Measurements from ENCODE around the gene MSANTD1.
A peak's percentile ranks its signal among the peaks of the same experiment; 100 is the strongest.

The MSANTD1 gene

GRCh38 chr4:3263876-3264193 lies 14.9 kb downstream of the MSANTD1 start:
- peak; percentile 14 for DNase-seq (ENCODE audit: low spot score)

DNA sequence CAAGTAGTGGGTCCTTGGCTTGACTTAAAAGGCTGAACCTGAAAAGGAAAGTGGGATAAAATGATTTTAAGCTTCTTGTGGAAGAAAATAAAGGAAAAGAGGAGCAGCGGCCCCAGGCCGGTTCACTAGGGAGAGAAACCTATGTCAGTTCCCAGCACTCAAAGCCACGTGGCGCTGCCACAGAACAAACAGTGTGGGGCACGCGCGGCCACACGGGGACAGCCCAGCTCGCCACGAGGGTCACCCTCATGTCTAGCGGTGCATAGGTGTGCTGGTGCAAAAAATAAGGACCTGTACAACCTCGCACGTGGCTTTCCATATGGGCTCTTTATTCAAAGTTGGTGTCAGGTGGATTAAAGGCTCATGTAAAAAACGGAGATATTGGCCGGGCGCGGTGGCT lies 17.1 kb downstream of the MSANTD1 start:
- DNase-seq (ENCODE audit: low spot score): no peak

DNA sequence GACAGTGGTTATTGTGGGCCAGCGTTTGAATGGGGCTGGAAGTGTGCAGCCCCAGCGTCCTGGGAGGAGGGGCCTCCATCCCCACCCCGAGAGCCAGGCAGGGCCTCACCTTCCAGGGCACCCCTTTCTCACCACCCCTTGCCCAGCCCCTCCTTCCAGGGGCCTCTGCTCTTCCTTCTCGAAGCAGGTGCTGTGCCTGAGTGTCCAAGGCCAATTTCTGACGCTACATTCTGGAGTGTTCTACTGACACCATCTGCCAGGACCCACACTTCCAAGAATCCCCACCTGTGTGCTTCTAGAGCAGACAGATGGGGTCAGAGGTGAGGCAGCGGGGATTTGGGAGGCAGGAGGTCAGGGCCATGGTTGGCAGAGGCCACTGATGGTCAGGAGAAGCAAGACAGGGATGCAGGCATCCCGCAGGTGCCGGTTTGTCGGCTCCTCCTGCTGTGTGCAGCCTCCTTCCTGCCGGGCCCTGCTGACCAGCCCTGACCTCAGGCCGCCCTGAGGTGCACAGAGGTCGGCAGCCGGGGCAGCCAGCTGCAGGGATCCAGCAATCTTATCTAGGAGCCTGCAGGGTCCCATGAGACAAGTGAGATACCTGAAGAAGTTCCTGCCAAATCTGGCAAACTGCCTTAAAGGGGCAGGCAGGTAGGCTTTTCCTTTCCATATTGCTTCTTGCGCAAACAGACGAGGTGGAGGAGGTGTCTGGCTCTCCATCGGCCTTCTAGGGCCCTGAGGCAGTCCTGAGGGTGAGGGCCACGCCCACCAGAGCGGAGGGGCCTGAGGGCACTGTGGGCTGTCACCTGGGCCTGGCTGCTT lies 18.8 kb downstream of the MSANTD1 start:
- DNase-seq (ENCODE audit: low spot score): no peak

DNA sequence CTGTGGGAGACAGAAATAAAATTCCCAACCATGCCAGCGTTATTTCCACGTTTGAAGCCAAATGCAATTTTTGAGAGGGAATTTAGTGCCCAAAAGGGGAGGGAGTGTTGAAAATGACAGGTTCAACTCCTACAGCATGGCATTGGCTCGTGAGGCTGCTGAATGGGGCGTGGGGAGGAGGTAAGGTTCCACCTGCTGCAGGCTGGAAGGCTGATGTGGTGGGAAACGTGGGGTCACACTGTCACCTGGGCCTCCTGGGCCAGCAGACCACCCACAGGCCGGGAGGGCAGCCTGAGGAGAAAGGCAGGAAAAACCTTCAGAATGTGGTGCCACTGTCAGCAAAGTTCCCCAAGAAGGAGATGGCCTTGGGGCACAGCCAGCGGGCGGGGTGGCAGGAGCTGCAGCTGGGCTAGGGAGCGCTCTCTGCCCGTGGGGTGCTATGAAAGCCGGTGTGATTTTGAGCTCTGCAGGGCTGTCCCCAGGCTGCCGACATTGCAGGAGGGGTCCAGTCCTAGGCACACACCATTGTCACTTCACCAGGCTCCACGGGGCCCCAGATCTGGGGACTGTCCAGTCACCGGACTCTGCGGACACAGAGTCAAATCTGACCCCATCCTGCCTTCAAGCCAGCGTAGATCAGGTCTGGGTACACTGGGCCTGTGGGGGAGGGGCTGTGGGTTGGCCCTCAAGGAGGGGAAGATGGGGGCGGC lies 19.6 kb downstream of the MSANTD1 start:
- DNase-seq (ENCODE audit: low spot score): no peak

DNA sequence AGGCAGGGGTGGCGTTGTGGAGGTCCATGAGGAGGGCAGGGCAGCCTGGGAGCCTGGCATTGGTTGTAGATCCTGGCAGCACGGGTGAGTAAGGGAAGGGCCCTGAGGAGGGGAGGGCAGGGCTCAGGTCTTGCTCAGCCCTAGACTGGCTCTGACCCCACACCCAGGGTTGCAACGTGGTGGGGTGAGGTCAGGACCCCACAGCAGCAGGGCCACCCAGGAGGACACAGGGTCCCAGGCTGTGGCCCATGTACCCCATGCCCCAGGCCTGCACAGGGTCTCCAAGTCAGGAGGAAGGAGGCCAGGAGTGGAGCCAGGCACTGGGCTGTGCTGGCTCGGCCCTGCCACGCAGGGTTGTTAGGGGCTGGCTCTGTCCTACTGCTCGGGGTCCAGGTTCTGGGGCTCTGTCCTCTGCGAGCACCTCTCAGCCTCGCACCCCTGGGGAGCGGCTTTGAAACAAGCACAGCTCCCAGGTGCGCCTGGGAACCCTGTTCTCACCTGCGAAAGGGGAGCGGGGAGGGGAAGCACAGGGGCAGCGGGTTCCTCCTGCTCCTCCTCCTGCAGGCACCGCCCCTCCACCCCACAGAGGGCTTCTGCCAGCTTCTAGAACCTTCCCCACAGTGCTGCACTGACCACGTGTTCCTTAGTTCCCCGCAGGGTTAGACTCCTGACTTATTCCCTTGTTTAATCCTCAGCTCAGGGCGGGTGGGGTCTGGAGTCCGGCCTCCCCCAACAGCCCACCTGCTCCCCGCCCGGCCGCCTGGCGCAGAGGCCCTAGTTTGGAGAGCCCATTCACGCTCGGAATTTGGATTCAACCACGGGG lies 20.4 kb downstream of the MSANTD1 start:
- DNase-seq (ENCODE audit: low spot score): no peak

DNA sequence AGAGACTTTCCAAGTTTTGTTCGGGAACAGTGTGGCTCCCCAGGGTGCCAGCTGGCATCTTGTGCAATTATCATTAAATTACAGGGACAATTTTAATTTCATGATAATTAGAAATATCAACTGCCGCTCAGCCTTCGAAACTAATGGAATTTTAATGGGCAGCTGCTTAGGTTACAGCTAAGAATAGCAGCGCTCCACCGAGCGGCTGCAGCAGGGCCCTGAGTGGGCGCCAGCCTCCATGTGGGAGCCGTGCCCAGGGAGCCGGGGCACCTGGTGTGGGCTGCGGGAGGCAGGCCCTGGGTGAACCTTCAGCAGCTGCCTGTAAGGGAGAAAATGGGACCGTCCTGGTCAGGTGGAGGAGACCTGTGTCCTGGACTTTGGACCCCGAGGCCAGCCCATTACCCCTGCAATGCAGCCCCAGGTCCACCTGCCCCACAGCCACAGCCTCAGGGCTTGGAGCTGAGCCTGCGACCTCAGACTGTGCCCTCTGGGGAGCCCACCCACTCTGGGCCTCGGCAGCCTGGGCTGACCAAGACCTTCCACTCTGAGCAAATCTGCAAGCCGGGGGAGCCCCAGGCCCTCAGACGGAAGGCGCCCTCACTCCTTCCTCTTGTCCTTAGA lies 21.1 kb downstream of the MSANTD1 start:
- no peak for DNase-seq (ENCODE audit: low spot score)

DNA sequence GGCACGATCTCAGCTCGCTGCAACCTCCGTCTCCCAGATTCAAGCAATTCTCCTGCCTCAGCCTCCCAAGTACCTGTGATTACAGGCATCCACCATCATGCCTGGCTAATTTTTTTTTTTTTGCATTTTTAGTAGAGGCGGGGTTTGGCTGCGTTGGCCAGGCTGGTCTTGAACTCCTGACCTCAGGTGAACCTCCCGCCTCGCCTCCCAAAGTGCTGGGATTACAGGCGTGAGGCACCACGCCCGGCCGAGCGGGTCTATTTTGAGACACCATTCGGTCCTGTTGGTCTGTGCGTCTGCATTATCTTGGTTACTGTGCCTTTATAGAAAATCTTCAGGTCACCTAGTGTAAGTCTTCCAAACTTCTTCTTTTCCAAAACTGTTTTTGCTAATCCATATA lies 22.2 kb downstream of the MSANTD1 start:
- DNase-seq (ENCODE audit: low spot score): no peak

DNA sequence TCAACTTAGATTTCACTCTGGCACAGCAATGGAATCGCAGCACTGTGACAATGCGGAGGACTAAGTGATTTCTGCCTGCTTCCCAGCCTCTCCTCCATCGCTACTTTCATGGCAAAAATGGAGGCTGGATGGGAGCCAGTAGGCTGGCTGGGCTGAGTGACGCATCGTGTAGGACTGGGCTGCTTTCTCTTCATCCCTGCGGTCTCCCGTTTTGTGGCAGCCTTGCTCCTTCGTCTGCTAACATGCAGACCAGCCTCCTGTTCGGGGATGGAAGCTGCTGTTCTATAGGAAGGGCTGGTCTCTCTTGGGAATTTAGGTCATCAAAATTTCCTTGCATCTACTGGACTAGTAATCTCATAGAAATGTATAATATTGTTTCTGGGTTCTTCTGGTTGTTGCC lies 28.0 kb downstream of the MSANTD1 start:
- DNase-seq (ENCODE audit: low spot score): no peak

DNA sequence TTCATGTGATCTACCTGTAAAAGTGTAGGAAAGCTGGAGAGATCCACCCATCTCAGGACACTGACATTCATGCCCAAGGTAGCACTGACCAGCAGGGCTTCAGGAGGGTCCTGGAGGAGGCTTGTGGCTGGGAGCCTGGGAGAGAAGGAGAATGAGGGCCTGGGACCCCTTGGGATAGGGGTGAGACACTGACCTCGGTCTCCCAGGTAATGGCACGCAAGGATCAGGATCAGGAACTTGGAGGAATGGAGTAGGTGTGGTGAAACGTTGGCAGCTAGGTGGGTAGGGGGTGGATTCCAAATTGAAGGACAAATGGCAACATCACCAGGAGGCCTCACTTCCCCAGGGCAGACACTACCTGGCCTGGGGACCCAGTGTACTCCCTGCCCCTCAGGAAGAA lies 31.5 kb downstream of the MSANTD1 start:
- DNase-seq (ENCODE audit: low spot score): no peak

DNA sequence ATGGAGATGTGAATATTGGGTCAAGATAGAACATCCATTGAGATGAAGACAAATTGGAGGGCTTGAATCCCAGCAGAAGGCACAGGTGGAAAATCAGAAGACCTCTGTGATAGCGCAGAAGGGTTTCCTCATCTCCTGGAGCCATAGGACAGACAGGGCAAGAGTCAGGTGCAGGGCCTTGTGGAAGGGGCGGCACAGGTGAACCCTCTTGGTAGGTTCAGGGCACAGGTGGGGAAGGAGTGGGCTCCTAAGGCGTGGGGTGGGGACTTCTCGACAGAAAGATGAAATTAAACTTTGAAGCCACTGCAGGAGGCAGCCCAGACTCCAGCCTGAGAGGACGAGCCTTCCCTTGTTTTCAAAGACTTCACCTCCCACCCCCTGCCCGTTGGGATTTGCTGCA lies 34.5 kb downstream of the MSANTD1 start:
- DNase-seq (ENCODE audit: low spot score): no peak

GRCh38 chr4:3283916-3284315 lies 35.0 kb downstream of the MSANTD1 start:
- DNase-seq (ENCODE audit: low spot score): no peak

DNA sequence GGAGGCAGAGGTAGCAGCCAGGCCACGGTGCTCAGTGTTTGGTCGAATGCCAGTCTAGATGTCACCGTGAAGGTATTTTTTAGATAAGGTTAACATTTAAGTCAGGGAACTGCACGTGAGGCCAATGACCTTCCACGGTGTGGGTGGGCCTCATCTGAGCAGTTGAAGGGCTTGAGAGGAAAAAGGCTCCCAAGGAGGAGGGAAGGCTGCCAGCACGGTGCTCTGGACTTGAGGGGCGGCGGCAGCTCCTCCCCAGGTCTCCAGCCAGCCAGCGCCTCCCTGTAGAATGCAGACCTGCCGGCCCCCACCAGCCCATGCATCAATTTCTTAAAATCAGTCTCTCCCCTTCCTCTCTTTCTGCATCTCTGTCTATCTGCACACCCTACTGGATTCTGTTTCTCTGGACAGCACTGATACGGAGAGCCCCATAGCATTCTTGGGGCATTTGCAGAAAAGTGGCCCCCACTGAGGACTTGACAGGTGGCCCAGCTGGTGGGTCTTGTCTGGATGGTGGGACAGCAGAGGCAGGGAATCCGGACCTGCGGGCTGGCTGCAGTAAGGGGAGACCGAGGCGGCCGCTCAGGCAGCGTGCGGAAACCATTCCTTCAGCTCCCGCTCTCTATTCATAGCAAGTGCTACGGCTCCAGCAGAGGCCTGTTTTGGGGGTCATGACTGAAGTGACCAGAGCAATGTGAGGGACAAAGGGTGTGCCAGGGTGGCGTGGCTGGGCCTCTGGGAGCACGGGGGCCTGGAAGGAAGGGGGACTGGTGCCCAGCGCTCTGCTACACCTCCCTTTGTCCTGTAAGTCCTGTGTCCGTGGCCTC lies 36.0 kb downstream of the MSANTD1 start:
- no peak for DNase-seq (ENCODE audit: low spot score)

- no peak for DNase-seq (ENCODE audit: low spot score)
These were observed 36.8 kb downstream of the MSANTD1 start for GRCh38 chr4:3285558-3286334.

DNA sequence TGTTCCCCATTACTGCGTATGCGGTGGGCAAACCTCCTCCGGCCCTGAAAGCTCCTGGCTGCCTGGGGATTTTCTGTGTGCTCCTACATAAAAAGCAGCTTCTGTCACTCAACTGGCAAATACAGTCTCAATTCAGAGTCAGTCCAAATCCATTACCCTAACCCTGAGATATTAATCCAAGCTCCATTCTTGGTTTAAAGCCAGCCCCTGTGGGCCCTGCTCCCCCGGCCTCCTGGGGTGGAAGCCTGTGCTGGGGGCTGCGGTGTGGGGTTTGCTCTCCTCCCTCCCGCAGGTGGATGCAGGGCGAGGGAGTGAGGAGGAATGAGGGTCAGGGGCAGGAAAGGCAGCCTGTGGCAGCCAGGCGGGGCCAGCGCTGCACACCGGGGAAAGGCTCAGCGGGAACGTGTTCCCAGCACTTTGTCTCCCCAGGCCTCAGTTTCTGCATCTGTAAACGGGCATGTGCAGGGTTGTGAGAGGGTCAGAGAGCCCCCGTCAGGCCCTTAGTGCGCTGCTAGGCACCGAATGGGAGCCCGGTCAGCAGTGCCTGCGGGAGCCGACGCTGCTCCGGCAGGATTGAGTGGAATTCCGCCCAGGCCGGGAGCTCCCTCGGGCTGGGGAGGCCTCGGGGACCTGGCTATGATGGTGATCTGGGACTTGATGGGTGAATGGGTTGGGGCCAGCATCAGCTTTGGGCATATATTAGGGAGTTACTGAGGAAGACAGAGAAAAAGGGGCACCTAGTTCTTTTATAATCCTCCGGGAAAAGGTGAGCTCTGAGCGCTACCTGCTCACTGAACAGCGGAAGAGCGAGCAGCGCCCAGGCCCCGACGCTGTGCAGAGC lies 37.6 kb downstream of the MSANTD1 start:
- DNase-seq (ENCODE audit: low spot score): no peak

- DNase-seq (ENCODE audit: low spot score): no peak
These were observed 38.5 kb downstream of the MSANTD1 start for GRCh38 chr4:3287271-3287971.

DNA sequence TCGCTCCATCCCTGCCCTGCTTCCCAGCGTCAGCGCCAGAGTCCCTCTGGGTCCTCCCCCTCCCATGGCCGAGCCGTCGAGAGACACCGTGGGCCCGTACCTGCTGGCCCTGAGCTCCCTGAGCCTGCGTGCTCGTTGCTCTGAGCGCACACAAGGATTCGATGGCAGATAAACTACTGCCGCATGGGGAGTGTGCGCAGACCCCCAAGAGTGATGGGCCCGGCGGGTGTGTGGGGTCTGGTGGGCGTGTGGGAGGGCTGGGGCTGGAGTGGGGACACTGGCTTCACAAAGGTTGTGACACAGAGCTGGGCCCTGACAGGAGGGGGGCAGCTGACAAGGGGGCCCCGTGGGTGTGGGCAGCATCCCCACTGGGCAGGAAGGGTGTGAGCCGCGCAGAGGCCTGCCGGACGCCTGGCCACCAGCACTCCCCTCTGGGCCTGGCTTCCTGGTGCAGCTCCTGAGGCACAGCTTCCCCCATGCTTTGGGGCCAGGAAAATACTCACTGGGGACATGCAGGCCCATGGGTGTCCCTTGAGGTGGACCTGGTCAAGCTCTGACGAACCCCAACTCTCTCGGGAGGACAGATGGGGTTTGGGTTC lies 39.1 kb downstream of the MSANTD1 start:
- DNase-seq (ENCODE audit: low spot score): no peak

- DNase-seq (ENCODE audit: low spot score): no peak
These were observed 39.7 kb downstream of the MSANTD1 start for GRCh38 chr4:3288571-3289094.

- no peak for DNase-seq (ENCODE audit: low spot score)
These were observed 41.5 kb downstream of the MSANTD1 start for GRCh38 chr4:3290476-3290875.
